RWPE2 (cell line): ENCODE measurements around the gene TLE3.

Experiments
- ATAC-seq: fragments of 200-7000 bp; cut with Tn5 transposase; 3 replicates; pipeline ENCODE4 v1.9.1; 2021; ENCODE audit warnings: low read depth
- DNase-seq: peaks from one replicate; pipeline ENCODE4 v3.0.0-alpha.2; 2020; ENCODE audit warnings: low spot score
- H3K27ac ChIP-seq: fragments of 450-650 bp; 2 replicates; pipeline ENCODE4 v1.5.1; 2017; ENCODE audit warnings: mild to moderate bottlenecking; ENCODE audit not compliant: poor library complexity, severe bottlenecking
- H3K27me3 ChIP-seq: fragments of 250-450 bp; sonication (Bioruptor Pico); 2 replicates; pipeline ENCODE4 v1.5.1; 2021; ENCODE audit warnings: mild to moderate bottlenecking, moderate library complexity; ENCODE audit not compliant: insufficient read depth, poor library complexity, severe bottlenecking
- H3K36me3 ChIP-seq: fragments of 250-450 bp; sonication (Bioruptor Pico); 2 replicates; pipeline ENCODE4 v1.5.1; 2020; ENCODE audit warnings: low read depth, mild to moderate bottlenecking, moderate library complexity
- H3K4me1 ChIP-seq: fragments of 250-450 bp; sonication (Bioruptor Pico); 2 replicates; pipeline ENCODE4 v1.5.1; 2021; ENCODE audit warnings: mild to moderate bottlenecking, moderate library complexity; ENCODE audit not compliant: insufficient read depth, poor library complexity, severe bottlenecking
- H3K4me3 ChIP-seq: fragments of 250-450 bp; sonication (Bioruptor Pico); 2 replicates; pipeline ENCODE4 v1.5.1; 2021; ENCODE audit warnings: mild to moderate bottlenecking, moderate library complexity; ENCODE audit not compliant: severe bottlenecking
- H3K9me3 ChIP-seq: fragments of 250-450 bp; sonication (Bioruptor Pico); 2 replicates; pipeline ENCODE4 v1.5.1; 2021; ENCODE audit warnings: mild to moderate bottlenecking, moderate library complexity; ENCODE audit not compliant: severe bottlenecking
- CTCF ChIP-seq: fragments of 450-650 bp; IDR thresholded peaks from one replicate; pipeline ENCODE4 v1.5.1; 2017; ENCODE audit warnings: mild to moderate bottlenecking, moderate library complexity; ENCODE audit not compliant: poor library complexity, severe bottlenecking

The TLE3 gene

GRCh38 chr15:70068783-70069565 is 28.7 kb downstream of the TLE3 start:
- Histone ChIP-seq H3K9me3 (no peaks in the 10 kb centered on the region), H3K4me1 (no peaks in the 10 kb centered on the region), H3K27ac (no peak overlapping the region), H3K4me3 (no peak overlapping the region), H3K27me3 (no peaks in the 10 kb centered on the region), H3K36me3 (peaks cover 86% of the 10 kb centered on the region)
- ATAC-seq (no peak), DNase-seq (no peak)
- no peak for TF ChIP-seq CTCF

- Histone ChIP-seq H3K36me3 (peaks cover 86% of the 10 kb centered on the region), H3K27me3 (no peaks in the 10 kb centered on the region), H3K4me3 (no peak overlapping the region), H3K27ac (no peak overlapping the region), H3K4me1 (no peaks in the 10 kb centered on the region), H3K9me3 (no peaks in the 10 kb centered on the region)
- DNase-seq (no peak), ATAC-seq (no peak)
- no peak for TF ChIP-seq CTCF
These were observed 30.0 kb downstream of the TLE3 start for GRCh38 chr15:70067681-70068080.

- Histone ChIP-seq H3K36me3 (peaks cover 83% of the 10 kb centered on the region), H3K27me3 (no peaks in the 10 kb centered on the region), H3K9me3 (no peaks in the 10 kb centered on the region), H3K27ac (no peak overlapping the region), H3K4me1 (no peaks in the 10 kb centered on the region), H3K4me3 (no peak overlapping the region)
- DNase-seq (no peak), ATAC-seq (no peak)
- no peak for TF ChIP-seq CTCF
These were observed 30.7 kb downstream of the TLE3 start for GRCh38 chr15:70067011-70067410.

- H3K9me3 ChIP-seq: no peaks in the 10 kb centered on the region
- no peak for DNase-seq
- H3K27me3 ChIP-seq: no peaks in the 10 kb centered on the region
- ATAC-seq: no peak
- no peak for TF ChIP-seq CTCF
- H3K4me1 ChIP-seq: no peaks in the 10 kb centered on the region
- H3K27ac ChIP-seq: no peak overlapping the region
- H3K36me3 ChIP-seq: peaks cover 77% of the 10 kb centered on the region
- H3K4me3 ChIP-seq: no peak overlapping the region
These were observed 31.3 kb downstream of the TLE3 start for GRCh38 chr15:70066447-70066846.

- ATAC-seq: no peak
- TF ChIP-seq CTCF: no peak
- H3K27ac ChIP-seq: no peak overlapping the region
- peaks cover 77% of the 10 kb centered on the region for H3K36me3 ChIP-seq
- no peaks in the 10 kb centered on the region for H3K27me3 ChIP-seq
- no peak for DNase-seq
- no peaks in the 10 kb centered on the region for H3K4me1 ChIP-seq
- H3K9me3 ChIP-seq: no peaks in the 10 kb centered on the region
- H3K4me3 ChIP-seq: no peak overlapping the region
These were observed 31.7 kb downstream of the TLE3 start for GRCh38 chr15:70066004-70066403.
